ENCODE results near the gene ZNF358.
"Not testable (repeated sequence)": the region's sequence is repeated elsewhere in the genome, so short reads cannot be mapped to it uniquely, and the experiment has no call there.

Gene ZNF358

GRCh38 chr19:7535998-7536695 is 20.2 kb downstream of the ZNF358 start:
- DNase-seq (ENCODE audit: low read depth) = no peak

GRCh38 chr19:7538990-7539389 is 23.1 kb downstream of the ZNF358 start:
- not testable (repeated sequence) for DNase-seq (ENCODE audit: low read depth)

GRCh38 chr19:7539827-7540425 is 24.0 kb downstream of the ZNF358 start:
- no peak for DNase-seq (ENCODE audit: low read depth)

GRCh38 chr19:7540761-7541474 is 25.0 kb downstream of the ZNF358 start:
- no peak for DNase-seq (ENCODE audit: low read depth)

GRCh38 chr19:7541475-7541824 is 25.5 kb downstream of the ZNF358 start:
- no peak for DNase-seq (ENCODE audit: low read depth)

- no peak for DNase-seq (ENCODE audit: low read depth)
These were observed 26.0 kb downstream of the ZNF358 start for GRCh38 chr19:7541828-7542443.

GRCh38 chr19:7542556-7543348 is 26.8 kb downstream of the ZNF358 start:
- DNase-seq (ENCODE audit: low read depth) = no peak

- DNase-seq (ENCODE audit: low read depth) = no peak
These were observed 28.7 kb downstream of the ZNF358 start for GRCh38 chr19:7544626-7545025.

GRCh38 chr19:7545300-7545699 is 29.4 kb downstream of the ZNF358 start:
- DNase-seq (ENCODE audit: low read depth) = no peak

- no peak for DNase-seq (ENCODE audit: low read depth)
These were observed 30.0 kb downstream of the ZNF358 start for GRCh38 chr19:7545904-7546303.

- no peak for DNase-seq (ENCODE audit: low read depth)
These were observed 31.3 kb downstream of the ZNF358 start for GRCh38 chr19:7547159-7547558.

GRCh38 chr19:7549429-7550148 is 33.7 kb downstream of the ZNF358 start:
- DNase-seq (ENCODE audit: low read depth) = no peak

- no peak for DNase-seq (ENCODE audit: low read depth)
These were observed 34.4 kb downstream of the ZNF358 start for GRCh38 chr19:7550169-7550770.

- no peak for DNase-seq (ENCODE audit: low read depth)
These were observed 35.3 kb downstream of the ZNF358 start for GRCh38 chr19:7550987-7551761.

GRCh38 chr19:7552781-7553180 is 36.9 kb downstream of the ZNF358 start:
- no peak for DNase-seq (ENCODE audit: low read depth)

GRCh38 chr19:7554565-7554964 is 38.7 kb downstream of the ZNF358 start:
- no peak for DNase-seq (ENCODE audit: low read depth)

GRCh38 chr19:7554990-7555864 is 39.3 kb downstream of the ZNF358 start:
- DNase-seq (ENCODE audit: low read depth) = no peak

- DNase-seq (ENCODE audit: low read depth) = no peak
These were observed 40.9 kb downstream of the ZNF358 start for GRCh38 chr19:7556696-7557315.

- no peak for DNase-seq (ENCODE audit: low read depth)
These were observed 42.8 kb downstream of the ZNF358 start for GRCh38 chr19:7558667-7559066.
